ENCODE results near the gene WDFY4.
A peak's percentile ranks its signal among the peaks of the same experiment; 100 is the strongest.

DNA sequence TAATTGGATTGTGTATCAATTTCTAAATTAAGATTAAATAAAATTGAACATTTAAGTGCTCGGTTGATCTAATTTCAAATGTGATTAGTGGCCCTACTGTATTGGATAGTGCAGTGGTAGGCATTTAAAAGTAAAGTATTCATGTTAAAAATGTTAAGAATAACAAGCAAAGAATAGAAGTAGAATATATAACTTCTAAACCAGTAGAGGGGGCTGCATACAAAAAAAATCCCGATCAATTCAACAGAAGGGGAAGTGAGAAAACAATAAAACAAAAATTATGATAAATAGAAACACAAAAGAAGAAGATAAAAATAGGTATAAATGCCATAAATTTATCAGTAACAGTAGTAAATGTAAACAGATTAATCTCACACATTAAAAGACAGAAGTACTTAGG, 24.9 kb upstream of the WDFY4 start:
- TF ChIP-seq, protein P1, sequence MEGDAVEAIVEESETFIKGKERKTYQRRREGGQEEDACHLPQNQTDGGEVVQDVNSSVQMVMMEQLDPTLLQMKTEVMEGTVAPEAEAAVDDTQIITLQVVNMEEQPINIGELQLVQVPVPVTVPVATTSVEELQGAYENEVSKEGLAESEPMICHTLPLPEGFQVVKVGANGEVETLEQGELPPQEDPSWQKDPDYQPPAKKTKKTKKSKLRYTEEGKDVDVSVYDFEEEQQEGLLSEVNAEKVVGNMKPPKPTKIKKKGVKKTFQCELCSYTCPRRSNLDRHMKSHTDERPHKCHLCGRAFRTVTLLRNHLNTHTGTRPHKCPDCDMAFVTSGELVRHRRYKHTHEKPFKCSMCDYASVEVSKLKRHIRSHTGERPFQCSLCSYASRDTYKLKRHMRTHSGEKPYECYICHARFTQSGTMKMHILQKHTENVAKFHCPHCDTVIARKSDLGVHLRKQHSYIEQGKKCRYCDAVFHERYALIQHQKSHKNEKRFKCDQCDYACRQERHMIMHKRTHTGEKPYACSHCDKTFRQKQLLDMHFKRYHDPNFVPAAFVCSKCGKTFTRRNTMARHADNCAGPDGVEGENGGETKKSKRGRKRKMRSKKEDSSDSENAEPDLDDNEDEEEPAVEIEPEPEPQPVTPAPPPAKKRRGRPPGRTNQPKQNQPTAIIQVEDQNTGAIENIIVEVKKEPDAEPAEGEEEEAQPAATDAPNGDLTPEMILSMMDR (conservative IDR thresholded peaks at IDR 0.05; ENCODE audit: low read length): peak; percentile 73
- TF ChIP-seq EZH2phosphoT487 (IDR thresholded peaks at IDR 0.05; ENCODE audit: borderline replicate concordance): no peak
